Pancreas (tissue), 10 donors: ENCODE measurements around the gene GUCD1. TPM values are rescaled to one million over a fixed set of nuclear protein-coding genes. Genes with fewer than 3 reads are reported as not detected.

Experiments
- ATAC-seq, 4 donors: fragments of 200-7000 bp; cut with Tn5 transposase; one replicate each; pipeline versions ENCODE4 v1.8.0 to v1.9.1; 2020; ENCODE audit warnings: mild to moderate bottlenecking in 4 of 4, moderate library complexity in 4 of 4
- DNase-seq, 6 donors: peaks; one replicate each; pipeline ENCODE4 v3.0.0-alpha.2; 2020
- FAIRE-seq: peaks from 2 replicates; lab custom pipeline; 2012; peaks lifted over from hg19 to GRCh38; lab: Jason Lieb, UNC
- H3K27ac ChIP-seq, 4 donors: fragments of 200-600 bp; sonication (generic); 1 replicate in 3 of 4; 2 replicates in 1 of 4; pipeline versions ENCODE4 v1.5.0 to v1.8.0; 2020
- H3K27me3 ChIP-seq, 4 donors: fragments of 200-600 bp; one replicate each; pipeline ENCODE4 v1.8.0; 2021
- H3K36me3 ChIP-seq, 3 donors: fragments of 200-600 bp; sonication (generic) in 1 of 3; one replicate each; pipeline versions ENCODE4 v1.5.0 to v1.8.0; 2020 to 2021
- H3K4me1 ChIP-seq, 3 donors: fragments of 200-600 bp; one replicate each; pipeline ENCODE4 v1.8.0; 2021
- H3K4me3 ChIP-seq, 4 donors: fragments of 200-600 bp; sonication (generic) in 2 of 4; one replicate each; pipeline versions ENCODE4 v1.5.0 to v1.8.0; 2020 to 2021
- H3K9me3 ChIP-seq, 4 donors: fragments of 200-600 bp; one replicate each; pipeline ENCODE4 v1.8.0; 2021
- CTCF ChIP-seq, 4 donors: fragments of 200-600 bp; sonication (generic) in 3 of 4; IDR thresholded peaks; one replicate each; pipeline versions ENCODE4 v1.5.0 to v1.8.0; 2021; ENCODE audit warnings: antibody characterized with exemption in 4 of 4
- WGBS, 2 donors: extraction: QIAGEN DNeasy Blood & Tissue Kit; methylation state at CpG; one replicate each; pipeline ENCODE4 v1.1.7; 2013; 5-methylcytosine and 5-hydroxymethylcytosine counted together
- intact Hi-C, 3 donors: fragments of 100-400 bp; cut with DNase I; formaldehyde crosslinking; loops; one replicate each; pipeline versions ENCODE4 v1.11.1 to v1.14.2; 2022
- polyA plus RNA-seq, 2 donors: library from polyadenylated mRNA; stranded (reverse); fragments of 200-250 nt; gene quantifications; one replicate each; pipeline ENCODE4 v1.2.3, GENCODE V29; 2013
- total RNA-seq, 6 donors: library from RNA; stranded (reverse); fragmentation: NEBNext Ultra II Directional in 4 of 6; extraction: Animal tissue kit (Norgen Biotek cat#: 25700) in 4 of 6; gene quantifications; one replicate each; pipeline versions ENCODE4 v1.2.1 to v1.2.4, GENCODE V29; 2021 to 2023
- donor health status: healthy with polysubstance abuse.
- donor health status: DM: no; HTN: no; CAD: no; lungs with moderate emphysema.
- donor health status: DM: no; HTN: no; CAD: no.
- donor health status: control.
- donor health status: control.
- donor health status: Bipolar disorder and iron deficiency.
- donor health status: DM: yes; HTN: yes; CAD: no.
- donor health status: DM: no; HTN: no; CAD: no.
- donor health status: DM: no; HTN: no; CAD: no.
- donor health status: DM: yes; HTN: yes; CAD: no.

GUCD1 gene
- total and polyA plus RNA-seq, 8 donors, result 39.9 to 55.2 (median 45.9) TPM

GRCh38 chr22:24498824-24499223 is 56.1 kb downstream of the GUCD1 start:
- 84 to 87% methylated on average over 11 of the region's 11 CpGs for WGBS, 2 donors
- no peak for ATAC-seq
- H3K27ac ChIP-seq, result no peak overlapping the region

GRCh38 chr22:24497841-24498258 is 57.1 kb downstream of the GUCD1 start:
- DNase-seq, result no peak
- Histone ChIP-seq H3K9me3 (no peaks in the 10 kb centered on the region), H3K36me3 (no peaks in the 10 kb centered on the region), H3K4me3 (no peak overlapping the region), H3K27me3 (peaks cover 0 to 3% (median 0%) of the 10 kb centered on the region in 4 donors), H3K4me1 (peaks cover 0 to 4% (median 0%) of the 10 kb centered on the region in 3 donors), H3K27ac (no peak overlapping the region)
- WGBS, 2 donors, result 79 to 84% methylated on average over 2 of the region's 2 CpGs
- no peak for TF ChIP-seq CTCF (IDR thresholded peaks at IDR 0.05)
- FAIRE-seq, result no peak
- no peak for ATAC-seq
- intact Hi-C loops, result no loop called here

More at GRCh38 chr22:24498824-24499223, 56.1 kb downstream of the GUCD1 start:
- H3K4me3 ChIP-seq, result no peak overlapping the region
- H3K36me3 ChIP-seq, result no peaks in the 10 kb centered on the region
- TF ChIP-seq CTCF (IDR thresholded peaks at IDR 0.05), result no peak
- intact Hi-C loops, result no loop called here
- FAIRE-seq, result no peak
- no peaks in the 10 kb centered on the region for H3K9me3 ChIP-seq
- H3K27me3 ChIP-seq, result peaks cover 0 to 3% (median 0%) of the 10 kb centered on the region in 4 donors
- peaks cover 0 to 4% (median 0%) of the 10 kb centered on the region in 3 donors for H3K4me1 ChIP-seq
- no peak for DNase-seq

- FAIRE-seq, result no peak
- no peak for ATAC-seq
- H3K4me3 ChIP-seq, result no peak overlapping the region
- peaks cover 0 to 4% (median 0%) of the 10 kb centered on the region in 3 donors for H3K4me1 ChIP-seq
- H3K36me3 ChIP-seq, result no peaks in the 10 kb centered on the region
- no peak for DNase-seq
- H3K27me3 ChIP-seq, result peaks cover 0 to 3% (median 0%) of the 10 kb centered on the region in 4 donors
- H3K27ac ChIP-seq, result no peak overlapping the region
- no peaks in the 10 kb centered on the region for H3K9me3 ChIP-seq
- TF ChIP-seq CTCF (IDR thresholded peaks at IDR 0.05), result no peak
- 88 to 94% methylated on average over 2 of the region's 2 CpGs for WGBS, 2 donors
- intact Hi-C loops, result no loop called here
These were observed 58.3 kb downstream of the GUCD1 start for GRCh38 chr22:24496661-24497060.

- no peak for TF ChIP-seq CTCF (IDR thresholded peaks at IDR 0.05)
- Histone ChIP-seq H3K27ac (no peak overlapping the region), H3K36me3 (no peaks in the 10 kb centered on the region), H3K9me3 (no peaks in the 10 kb centered on the region), H3K4me3 (no peak overlapping the region), H3K27me3 (peaks cover 0 to 3% (median 0%) of the 10 kb centered on the region in 4 donors), H3K4me1 (peaks cover 0 to 4% (median 0%) of the 10 kb centered on the region in 3 donors)
- intact Hi-C loops, result no loop called here
- ATAC-seq, result no peak
- FAIRE-seq, result no peak
- DNase-seq, result no peak
- WGBS, 2 donors, result 78 to 89% methylated on average over 5 of the region's 5 CpGs
These were observed 58.7 kb downstream of the GUCD1 start for GRCh38 chr22:24496234-24496633.

GRCh38 chr22:24495365-24495675 is 59.6 kb downstream of the GUCD1 start:
- Histone ChIP-seq H3K9me3 (no peaks in the 10 kb centered on the region), H3K36me3 (no peaks in the 10 kb centered on the region), H3K4me1 (peaks cover 0 to 4% (median 0%) of the 10 kb centered on the region in 3 donors), H3K27ac (no peak overlapping the region), H3K4me3 (no peak overlapping the region), H3K27me3 (peaks cover 0 to 3% (median 0%) of the 10 kb centered on the region in 4 donors)
- FAIRE-seq (no peak), ATAC-seq (no peak), DNase-seq (no peak)
- intact Hi-C loops, result no loop called here
- TF ChIP-seq CTCF (IDR thresholded peaks at IDR 0.05), result no peak
- 96 to 100% methylated on average over 17 of the region's 17 CpGs for WGBS, 2 donors
